NCI-H82 (cell line): ENCODE measurements around the gene BCL2.
A peak's percentile ranks its signal among the peaks of the same experiment; 100 is the strongest.

Experiments
- DNase-seq: peaks from one replicate; lab custom pipeline; 2025; lab: John Stamatoyannopoulos, UW

Gene BCL2

DNA sequence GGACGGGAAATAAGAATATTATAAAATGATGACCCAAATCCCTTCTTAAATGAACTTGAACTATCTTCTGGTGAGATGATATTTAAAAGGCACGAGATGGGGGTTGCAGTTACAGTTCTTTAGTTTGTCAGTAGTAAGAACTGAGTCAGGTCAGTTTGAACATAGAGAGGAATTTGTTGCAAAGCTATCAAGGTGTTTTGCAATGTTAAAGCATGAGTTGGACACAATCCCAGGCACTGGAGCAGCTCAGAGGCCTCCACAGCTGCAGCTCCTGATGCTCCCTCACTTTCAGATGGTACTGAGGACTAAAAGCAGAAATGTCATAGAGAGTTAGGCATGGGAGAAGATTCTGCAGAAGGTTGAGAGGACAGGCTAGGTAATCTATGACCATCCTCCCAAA lies 236.0 kb downstream of the BCL2 start:
- DNase-seq: no peak

DNA sequence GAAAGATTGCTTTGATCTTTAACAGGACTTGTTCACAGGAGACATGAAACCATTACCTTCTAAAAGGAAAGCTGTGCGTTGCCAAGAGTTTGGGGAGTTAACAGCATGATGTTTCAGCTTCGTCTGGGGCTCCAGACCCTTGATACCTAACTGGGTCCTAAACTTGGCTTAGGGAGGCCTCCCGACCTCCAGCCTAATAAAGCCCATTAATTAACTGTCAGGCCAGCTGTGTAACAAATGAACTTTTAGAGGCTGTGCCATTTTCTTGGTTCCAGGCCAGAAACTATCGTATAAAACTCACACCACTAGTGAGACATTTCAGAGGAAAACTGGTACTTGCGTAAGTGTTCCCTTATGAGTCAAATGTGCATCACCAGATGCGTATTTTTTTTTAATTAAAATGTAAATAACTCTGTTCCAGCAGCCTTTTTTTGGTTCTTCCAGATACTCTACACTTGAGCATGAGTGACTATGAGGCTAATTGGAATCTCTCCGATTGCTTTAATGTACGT lies 236.5 kb downstream of the BCL2 start:
- no peak for DNase-seq

DNA sequence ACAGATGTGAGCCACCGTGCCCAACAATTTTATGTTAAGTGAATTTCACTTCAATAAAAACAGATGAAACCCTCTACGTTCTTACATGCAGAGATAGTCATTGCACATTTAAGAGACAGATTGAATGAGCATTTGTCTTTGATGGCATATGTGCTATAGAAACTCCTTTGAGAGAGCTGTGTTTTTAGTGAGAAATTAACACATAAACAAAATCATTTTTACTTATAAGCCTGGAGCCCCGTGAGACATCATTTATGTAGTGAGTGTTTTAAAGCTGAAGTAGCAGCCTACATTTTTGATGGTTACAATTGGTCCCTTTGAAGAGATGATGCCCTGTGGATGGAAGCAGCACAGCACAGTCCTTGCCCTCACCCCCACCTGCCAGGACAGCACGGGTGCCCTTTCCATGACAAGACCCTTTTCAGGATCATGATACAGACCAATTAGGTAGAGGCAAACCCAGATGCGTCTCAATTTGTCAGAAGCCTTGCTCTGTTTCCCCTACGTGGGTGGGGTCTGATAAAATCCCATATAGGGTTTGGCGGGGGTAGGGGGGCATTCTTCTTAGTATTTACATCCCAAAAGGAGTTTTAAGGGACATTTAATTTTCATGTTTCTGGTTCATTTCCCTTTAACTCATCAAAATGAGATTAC lies 237.1 kb downstream of the BCL2 start:
- no peak for DNase-seq

DNA sequence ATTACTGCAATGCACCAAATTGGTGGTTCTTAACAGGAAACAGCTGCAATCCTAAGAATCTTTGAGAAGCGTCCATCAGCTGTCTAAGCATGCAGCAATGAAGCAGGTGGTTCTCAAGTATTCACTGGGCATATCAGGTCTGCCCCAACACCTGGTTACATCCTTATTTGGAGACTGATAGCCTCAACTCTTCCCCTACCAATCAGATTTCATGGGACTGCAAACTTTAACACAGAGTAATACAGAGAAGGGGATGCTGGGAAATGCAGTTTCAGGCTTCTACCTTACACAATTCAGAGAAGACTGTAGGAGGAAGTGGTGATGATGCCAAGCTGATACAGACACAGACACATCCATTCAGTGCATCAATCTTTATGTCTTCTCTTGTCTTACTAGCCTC lies 240.5 kb downstream of the BCL2 start:
- DNase-seq: no peak

DNA sequence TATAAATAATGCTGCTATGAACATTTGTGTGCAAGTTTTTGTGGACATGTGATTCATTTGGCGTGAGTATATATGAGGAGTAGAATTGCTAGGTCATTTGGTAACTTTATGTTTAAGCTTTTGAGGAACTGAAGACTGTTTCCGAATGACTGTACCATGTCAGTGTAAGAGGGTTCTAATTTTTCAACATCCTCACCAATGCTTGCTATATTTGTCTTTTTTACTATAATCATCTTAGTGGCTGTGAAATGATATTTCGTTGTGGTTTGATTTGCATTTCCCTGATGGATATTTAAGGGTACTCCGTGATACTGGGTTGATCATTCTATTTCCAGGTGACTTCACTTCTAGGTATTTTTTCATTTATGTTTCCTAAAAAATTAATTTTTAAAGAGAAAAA lies 241.1 kb downstream of the BCL2 start:
- no peak for DNase-seq

DNA sequence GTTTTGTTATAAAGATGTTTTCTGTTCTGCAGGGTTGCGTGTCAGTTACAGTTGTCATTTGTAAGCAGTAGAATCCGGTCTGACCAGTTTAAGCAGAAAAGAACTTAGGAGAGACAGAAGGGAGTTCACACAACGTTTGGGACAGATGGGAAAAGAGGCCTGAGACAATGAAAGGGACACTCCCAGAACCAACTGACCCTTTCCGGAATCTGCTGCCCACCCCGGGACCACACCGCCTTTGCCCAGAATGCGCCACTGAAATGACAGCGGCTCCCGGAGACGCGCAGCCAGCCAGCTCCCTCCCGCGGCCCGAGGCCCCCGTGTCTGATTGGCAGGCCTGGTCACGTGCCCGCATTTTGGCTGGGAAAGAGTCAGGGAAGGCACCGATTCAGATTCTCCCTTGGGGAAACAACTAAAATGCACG lies 244.6 kb downstream of the BCL2 start:
- peak; percentile 66 for DNase-seq

DNA sequence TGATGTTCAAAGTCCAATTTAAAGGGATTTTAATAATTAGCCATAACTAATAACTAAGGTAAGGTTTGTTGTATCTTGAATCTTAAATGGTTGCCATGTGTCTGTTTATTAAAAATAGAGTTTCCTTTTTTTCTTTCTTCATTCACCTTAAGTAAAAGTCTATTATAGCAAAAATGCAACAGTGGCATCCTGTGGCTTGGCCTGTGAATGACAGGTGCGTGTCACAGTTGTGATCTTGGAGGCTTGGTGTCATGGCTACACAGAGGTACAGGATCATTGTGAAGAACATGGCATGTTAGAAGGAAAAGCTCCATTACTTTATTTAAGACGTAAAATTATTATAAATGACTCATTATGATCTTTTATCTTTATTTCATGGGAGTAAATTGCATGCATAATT lies 246.1 kb downstream of the BCL2 start:
- peak; percentile 21 for DNase-seq
